IMR-90 (cell line): ENCODE results near the gene TUBA8. TPM values are rescaled to one million over a fixed set of nuclear protein-coding genes. Genes with fewer than 3 reads are reported as not detected.

Experiments used
- ATAC-seq: fragments of 200-7000 bp; cut with Tn5 transposase; 2 replicates; pipeline ENCODE4 v1.9.1; 2020; ENCODE audit warnings: low read depth, mild to moderate bottlenecking, moderate library complexity
- BruUV-seq: library from RNA; stranded (reverse); fragments of 400-500 nt; replicated peaks from 2 replicates; lab custom pipeline; 2021; lab: Mats Ljungman, UMichigan
- CTCF ChIA-PET: fragments of 300-600 bp; formaldehyde crosslinking; extraction: SDS; loops from one replicate; lab custom pipeline; 2021; ENCODE audit warnings: antibody characterized with exemption; lab: Yijun Ruan, JAX
- POLR2A ChIA-PET: fragments of 300-600 bp; sonication (Branson Sonifier 250); formaldehyde crosslinking; loops from one replicate; lab custom pipeline; 2022; ENCODE audit warnings: antibody characterized with exemption; ENCODE audit not compliant: unreplicated experiment; lab: Charles Lee
- DNase-seq: peaks from one replicate; pipeline ENCODE4 v3.0.0; 2013
- H2AFZ ChIP-seq: replicated peaks from 2 replicates; pipeline ENCODE3; 2013; ENCODE audit warnings: low read length, mild to moderate bottlenecking; ENCODE audit not compliant: poor library complexity
- H2AK5ac ChIP-seq: 2 replicates; pipeline ENCODE4 v1.6.1; 2013; ENCODE audit warnings: low read depth, low read length, inconsistent platforms
- H2AK9ac ChIP-seq: replicated peaks from 2 replicates; pipeline ENCODE3; 2013; ENCODE audit warnings: mild to moderate bottlenecking, low read depth, low read length, moderate library complexity; ENCODE audit not compliant: poor library complexity
- H2BK120ac ChIP-seq: 2 replicates; pipeline ENCODE4 v1.6.1; 2013; ENCODE audit warnings: low read depth, low read length, inconsistent platforms
- H2BK15ac ChIP-seq: 3 replicates; pipeline ENCODE4 v1.6.1; 2013; ENCODE audit warnings: low read depth, low read length, inconsistent platforms
- H2BK20ac ChIP-seq: 2 replicates; pipeline ENCODE4 v1.6.1; 2013; ENCODE audit warnings: low read depth, mild to moderate bottlenecking, inconsistent platforms, low read length, moderate library complexity
- H2BK5ac ChIP-seq: 2 replicates; pipeline ENCODE4 v1.6.1; 2013; ENCODE audit warnings: mild to moderate bottlenecking, low read depth, low read length, inconsistent platforms; ENCODE audit not compliant: poor library complexity, severe bottlenecking
- H3K14ac ChIP-seq: replicated peaks from 2 replicates; pipeline ENCODE4 v1.6.1; 2013; ENCODE audit warnings: low read depth, low read length, inconsistent platforms
- H3K18ac ChIP-seq: 2 replicates; pipeline ENCODE4 v1.6.1; 2013; ENCODE audit warnings: low read depth, low read length, control low read depth
- H3K23ac ChIP-seq: 2 replicates; pipeline ENCODE4 v1.6.1; 2013; ENCODE audit warnings: low read depth, low read length, inconsistent platforms
- H3K27ac ChIP-seq: 2 replicates; pipeline ENCODE4 v1.5.1; 2013; ENCODE audit warnings: mild to moderate bottlenecking, control low read depth, low read length; ENCODE audit not compliant: insufficient read depth
- H3K27me3 ChIP-seq: 2 replicates; pipeline ENCODE4 v1.6.1; 2013; ENCODE audit warnings: low read length; ENCODE audit not compliant: control insufficient read depth, insufficient read depth
- H3K36me3 ChIP-seq: 2 replicates; pipeline ENCODE4 v1.6.1; 2013; ENCODE audit warnings: low read length, mixed read lengths; ENCODE audit not compliant: control insufficient read depth, insufficient read depth
- H3K4ac ChIP-seq: 2 replicates; pipeline ENCODE4 v1.6.1; 2013; ENCODE audit warnings: low read depth, low read length, inconsistent platforms
- H3K4me1 ChIP-seq: 2 replicates; pipeline ENCODE4 v1.6.1; 2013; ENCODE audit warnings: low read length, mixed read lengths; ENCODE audit not compliant: control insufficient read depth, insufficient read depth
- H3K4me2 ChIP-seq: 2 replicates; pipeline ENCODE4 v1.6.1; 2013; ENCODE audit warnings: low read depth, mild to moderate bottlenecking, control low read depth, low read length, moderate library complexity
- H3K4me3 ChIP-seq: 2 replicates; pipeline ENCODE4 v1.5.1; 2013; ENCODE audit warnings: low read depth, mild to moderate bottlenecking, control low read depth, low read length, moderate library complexity; ENCODE audit not compliant: insufficient read depth
- H3K56ac ChIP-seq: 2 replicates; pipeline ENCODE4 v1.6.1; 2013; ENCODE audit warnings: low read length, inconsistent platforms; ENCODE audit not compliant: insufficient read depth; ENCODE audit errors: extremely low read depth
- H3K79me1 ChIP-seq, 2 experiments: 2 replicates each; pipeline ENCODE4 v1.6.1; 2013; ENCODE audit warnings: low read length in 2 of 2, inconsistent platforms in 1 of 2, low read depth in 1 of 2
- H3K9ac ChIP-seq: 2 replicates; pipeline ENCODE4 v1.6.1; 2013; ENCODE audit warnings: low read depth, low read length, control low read depth
- H3K9me1 ChIP-seq: 2 replicates; pipeline ENCODE4 v1.6.1; 2013; ENCODE audit warnings: low read length, inconsistent platforms; ENCODE audit not compliant: insufficient read depth
- H3K9me3 ChIP-seq: 2 replicates; pipeline ENCODE4 v1.6.1; 2013; ENCODE audit warnings: low read length; ENCODE audit not compliant: control insufficient read depth, insufficient read depth
- H4K20me1 ChIP-seq: 2 replicates; pipeline ENCODE4 v1.6.1; 2013; ENCODE audit warnings: low read length, inconsistent platforms; ENCODE audit not compliant: insufficient read depth
- H4K5ac ChIP-seq: 2 replicates; pipeline ENCODE4 v1.6.1; 2013; ENCODE audit warnings: mild to moderate bottlenecking, low read depth, low read length, control low read depth
- H4K8ac ChIP-seq, 2 experiments: 2 replicates each; pipeline ENCODE4 v1.6.1; 2013; ENCODE audit warnings: low read depth in 2 of 2, low read length in 2 of 2, control low read depth in 1 of 2, inconsistent platforms in 1 of 2
- H4K91ac ChIP-seq: 2 replicates; pipeline ENCODE4 v1.6.1; 2013; ENCODE audit warnings: low read depth, low read length, inconsistent platforms; ENCODE audit not compliant: insufficient read depth
- BHLHE40 ChIP-seq: fragments of 150-350 bp; IDR thresholded peaks from 2 replicates; pipeline ENCODE4 v1.6.1; 2016; ENCODE audit warnings: mild to moderate bottlenecking, low read depth, low read length
- CEBPB ChIP-seq: IDR thresholded peaks from 2 replicates; pipeline ENCODE4 v1.6.1; 2012; ENCODE audit warnings: low read depth, low read length, improper control_type of control experiment
- CHD1 ChIP-seq: IDR thresholded peaks from 2 replicates; pipeline ENCODE4 v1.6.1; 2012; ENCODE audit warnings: low read depth, low read length, improper control_type of control experiment
- ELK1 ChIP-seq: fragments of 150-350 bp; IDR thresholded peaks from 2 replicates; pipeline ENCODE4 v1.6.1; 2016; ENCODE audit warnings: low read depth, mild to moderate bottlenecking, low read length, moderate library complexity, borderline replicate concordance
- FOS ChIP-seq: fragments of 150-350 bp; IDR thresholded peaks from 2 replicates; pipeline ENCODE4 v1.6.1; 2016; ENCODE audit warnings: low read depth, low read length
- MAFK ChIP-seq: IDR thresholded peaks from 2 replicates; pipeline ENCODE4 v1.6.1; 2012; ENCODE audit warnings: low read depth, low read length, improper control_type of control experiment
- MAZ ChIP-seq: IDR thresholded peaks from 2 replicates; pipeline ENCODE4 v1.6.1; 2012; ENCODE audit warnings: low read depth, mild to moderate bottlenecking, low read length, improper control_type of control experiment, moderate library complexity, borderline replicate concordance
- MXI1 ChIP-seq: IDR thresholded peaks from 2 replicates; pipeline ENCODE4 v1.6.1; 2012; ENCODE audit warnings: low read depth, mild to moderate bottlenecking, low read length, moderate library complexity, borderline replicate concordance
- NFE2L2 ChIP-seq: fragments of 150-350 bp; IDR thresholded peaks from 2 replicates; pipeline ENCODE4 v1.6.1; 2016; ENCODE audit warnings: low read depth, mild to moderate bottlenecking, low read length
- POLR2A ChIP-seq: IDR thresholded peaks from 2 replicates; pipeline ENCODE4 v1.6.1; 2012; ENCODE audit warnings: mild to moderate bottlenecking, low read depth, low read length
- RAD21 ChIP-seq: IDR thresholded peaks from 2 replicates; pipeline ENCODE4 v1.6.1; 2012; ENCODE audit warnings: low read length, improper control_type of control experiment
- RCOR1 ChIP-seq: IDR thresholded peaks from 2 replicates; pipeline ENCODE4 v1.6.1; 2012; ENCODE audit warnings: mild to moderate bottlenecking, low read length, improper control_type of control experiment; ENCODE audit not compliant: insufficient replicate concordance
- RFX5 ChIP-seq: IDR thresholded peaks from 2 replicates; pipeline ENCODE4 v1.8.0; 2012; ENCODE audit warnings: low read depth, mild to moderate bottlenecking, low read length, moderate library complexity
- SMC3 ChIP-seq: fragments of 150-350 bp; IDR thresholded peaks from 2 replicates; pipeline ENCODE4 v1.6.1; 2016; ENCODE audit warnings: low read depth, mild to moderate bottlenecking, antibody characterized with exemption, low read length, moderate library complexity
- WGBS, 2 experiments: methylation state at CpG; one replicate each; pipeline versions ENCODE4 v1.1.5 to v1.1.7; 2013; ENCODE audit warnings: missing lambda C conversion rate in 2 of 2; ENCODE audit not compliant: insufficient read length in 1 of 2; ENCODE audit errors: extremely low coverage in 2 of 2; 5-methylcytosine and 5-hydroxymethylcytosine counted together
- dilution Hi-C: fragments of 300-500 bp; cut with HindIII; formaldehyde crosslinking; loops from one replicate; pipeline ENCODE4 v1.14.3; 2018; ENCODE audit warnings: low sequenced_read_pairs; ENCODE audit not compliant: unreplicated experiment
- in situ Hi-C: fragments of 300-500 bp; cut with MboI; formaldehyde crosslinking; loops from 3 replicates; pipeline ENCODE4 v1.14.3; 2019; ENCODE audit warnings: low sequenced_read_pairs, inconsistent platforms, mixed read lengths
- intact Hi-C: fragments of 100-400 bp; cut with micrococcal nuclease; formaldehyde crosslinking; loops from 2 replicates; pipeline ENCODE4 v1.10.0; 2022
- polyA plus RNA-seq, 3 experiments: library from polyadenylated mRNA; depleted of rRNA; stranded (reverse); fragments of >200 nt; gene quantifications; 2 replicates each; pipeline ENCODE4 v1.2.3, GENCODE V29; 2012; ENCODE audit warnings: low replicate concordance in 1 of 3
- total RNA-seq: library from RNA; depleted of rRNA; stranded (reverse); fragments of >200 nt; gene quantifications from 2 replicates; pipeline ENCODE4 v1.2.3, GENCODE V29; 2012
- TF ChIP-seq, protein P1 (sequence below): fragments of 150-350 bp; IDR thresholded peaks from 2 replicates; pipeline ENCODE4 v1.6.1; 2017; ENCODE audit warnings: mild to moderate bottlenecking, antibody characterized with exemption, low read length, low read depth
- TF ChIP-seq, protein P2 (sequence below): conservative IDR thresholded peaks from 2 replicates; pipeline ENCODE4 v1.5.1; 2012; ENCODE audit warnings: mild to moderate bottlenecking, low read depth, low read length, improper control_type of control experiment

Gene TUBA8
- total and polyA plus RNA-seq, 2 of the 4 experiments (the other 2 are of a cell fraction) = 1.4 to 2.2 TPM

DNA sequence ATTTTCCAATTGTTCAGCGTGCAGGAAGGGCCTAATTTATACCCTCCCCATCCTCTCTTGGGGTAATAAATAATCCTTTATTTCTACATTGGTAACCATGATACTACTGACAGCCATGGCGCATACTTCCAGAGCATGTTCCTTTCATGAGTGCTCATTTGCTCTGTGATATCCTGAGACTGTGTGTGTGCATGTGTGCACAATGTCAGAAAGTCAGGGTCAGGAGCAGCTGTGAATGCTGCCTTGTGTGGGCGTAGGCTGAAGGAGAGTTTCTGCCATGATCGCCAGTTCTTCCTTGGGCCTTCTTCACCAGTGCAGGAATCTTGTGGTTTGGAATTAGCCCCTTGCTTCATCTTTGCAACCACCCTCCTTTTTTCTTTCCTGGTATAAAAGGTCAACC lies 10.2 kb downstream of the TUBA8 start:
- Histone ChIP-seq H3K4me2 (no peak overlapping the region), H3K4me1 (no peaks in the 10 kb centered on the region), H3K18ac (no peak overlapping the region), H3K14ac (no peak overlapping the region), H2BK5ac (no peak overlapping the region), H3K56ac (no peak overlapping the region), H3K23ac (peak overlapping the region; percentile 27; the same call in 1 of the 2 replicates), H3K4me3 (no peak overlapping the region), H3K27ac (no peak overlapping the region), H3K4ac (no peak overlapping the region), H2BK15ac (no peak overlapping the region), H3K9me1 (peaks cover 4% of the 10 kb centered on the region), H3K27me3 (no peaks in the 10 kb centered on the region), H4K5ac (no peak overlapping the region), H2AK5ac (no peak overlapping the region), H3K9me3 (no peaks in the 10 kb centered on the region), H4K8ac (no peak overlapping the region), H2AK9ac (no peak overlapping the region), H2AFZ (no peak overlapping the region), H3K36me3 (no peaks in the 10 kb centered on the region), H3K9ac (no peak overlapping the region), H2BK20ac (no peak overlapping the region), H4K20me1 (no peaks in the 10 kb centered on the region), H2BK120ac (no peak overlapping the region), H3K79me1 (no peaks in the 10 kb centered on the region), H4K91ac (no peak overlapping the region)
- dilution Hi-C loops (no loop called here), intact Hi-C loops (no loop called here), in situ Hi-C loops (no loop called here)
- BruUV-seq = no TSS peak
- TF ChIP-seq NFE2L2 (no peak), MAFK (no peak), BHLHE40 (no peak), FOS (no peak), CEBPB (no peak), RCOR1 (no peak), RFX5 (no peak), RAD21 (no peak), POLR2A (no peak), CHD1 (no peak), SMC3 (no peak), ELK1 (no peak), MXI1 (no peak), MAZ (no peak)
- TF ChIP-seq, protein P1, sequence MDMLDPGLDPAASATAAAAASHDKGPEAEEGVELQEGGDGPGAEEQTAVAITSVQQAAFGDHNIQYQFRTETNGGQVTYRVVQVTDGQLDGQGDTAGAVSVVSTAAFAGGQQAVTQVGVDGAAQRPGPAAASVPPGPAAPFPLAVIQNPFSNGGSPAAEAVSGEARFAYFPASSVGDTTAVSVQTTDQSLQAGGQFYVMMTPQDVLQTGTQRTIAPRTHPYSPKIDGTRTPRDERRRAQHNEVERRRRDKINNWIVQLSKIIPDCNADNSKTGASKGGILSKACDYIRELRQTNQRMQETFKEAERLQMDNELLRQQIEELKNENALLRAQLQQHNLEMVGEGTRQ = no peak
- TF ChIP-seq, protein P2, sequence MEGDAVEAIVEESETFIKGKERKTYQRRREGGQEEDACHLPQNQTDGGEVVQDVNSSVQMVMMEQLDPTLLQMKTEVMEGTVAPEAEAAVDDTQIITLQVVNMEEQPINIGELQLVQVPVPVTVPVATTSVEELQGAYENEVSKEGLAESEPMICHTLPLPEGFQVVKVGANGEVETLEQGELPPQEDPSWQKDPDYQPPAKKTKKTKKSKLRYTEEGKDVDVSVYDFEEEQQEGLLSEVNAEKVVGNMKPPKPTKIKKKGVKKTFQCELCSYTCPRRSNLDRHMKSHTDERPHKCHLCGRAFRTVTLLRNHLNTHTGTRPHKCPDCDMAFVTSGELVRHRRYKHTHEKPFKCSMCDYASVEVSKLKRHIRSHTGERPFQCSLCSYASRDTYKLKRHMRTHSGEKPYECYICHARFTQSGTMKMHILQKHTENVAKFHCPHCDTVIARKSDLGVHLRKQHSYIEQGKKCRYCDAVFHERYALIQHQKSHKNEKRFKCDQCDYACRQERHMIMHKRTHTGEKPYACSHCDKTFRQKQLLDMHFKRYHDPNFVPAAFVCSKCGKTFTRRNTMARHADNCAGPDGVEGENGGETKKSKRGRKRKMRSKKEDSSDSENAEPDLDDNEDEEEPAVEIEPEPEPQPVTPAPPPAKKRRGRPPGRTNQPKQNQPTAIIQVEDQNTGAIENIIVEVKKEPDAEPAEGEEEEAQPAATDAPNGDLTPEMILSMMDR = no peak
- CTCF ChIA-PET = interaction anchor here (0.6 kb wide), 1 partner anchor 117 kb away, joined by 3 read pairs; no protein-coding TSS in a partner anchor
- POLR2A ChIA-PET = no interaction called here
- ATAC-seq (no peak), DNase-seq (no peak)
- no CpG with 5 or more reads among the region's 4 CpGs for WGBS, 2 experiments
